Measurements from ENCODE around the gene TBCK.

DNA sequence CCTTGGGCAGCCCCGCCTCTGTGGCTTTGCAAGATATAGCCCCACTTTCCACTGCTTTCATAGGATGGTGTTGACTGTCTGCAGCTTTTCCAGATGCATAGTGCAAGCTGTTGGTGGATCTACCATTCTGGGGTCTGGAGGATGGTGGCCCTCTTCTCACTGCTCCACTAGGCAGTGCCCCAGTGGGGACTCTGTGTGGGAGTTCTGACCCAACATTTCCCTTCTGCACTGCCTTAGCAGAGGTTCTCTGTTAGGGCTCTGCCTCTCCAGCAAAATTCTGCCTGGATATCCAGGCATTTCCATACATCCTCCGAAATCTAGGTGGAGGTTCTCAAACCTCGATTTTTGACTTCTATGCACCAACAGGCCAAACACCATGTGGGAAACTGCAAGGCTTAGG is 153.7 kb downstream of the TBCK start:
- TF ChIP-seq, protein P1, sequence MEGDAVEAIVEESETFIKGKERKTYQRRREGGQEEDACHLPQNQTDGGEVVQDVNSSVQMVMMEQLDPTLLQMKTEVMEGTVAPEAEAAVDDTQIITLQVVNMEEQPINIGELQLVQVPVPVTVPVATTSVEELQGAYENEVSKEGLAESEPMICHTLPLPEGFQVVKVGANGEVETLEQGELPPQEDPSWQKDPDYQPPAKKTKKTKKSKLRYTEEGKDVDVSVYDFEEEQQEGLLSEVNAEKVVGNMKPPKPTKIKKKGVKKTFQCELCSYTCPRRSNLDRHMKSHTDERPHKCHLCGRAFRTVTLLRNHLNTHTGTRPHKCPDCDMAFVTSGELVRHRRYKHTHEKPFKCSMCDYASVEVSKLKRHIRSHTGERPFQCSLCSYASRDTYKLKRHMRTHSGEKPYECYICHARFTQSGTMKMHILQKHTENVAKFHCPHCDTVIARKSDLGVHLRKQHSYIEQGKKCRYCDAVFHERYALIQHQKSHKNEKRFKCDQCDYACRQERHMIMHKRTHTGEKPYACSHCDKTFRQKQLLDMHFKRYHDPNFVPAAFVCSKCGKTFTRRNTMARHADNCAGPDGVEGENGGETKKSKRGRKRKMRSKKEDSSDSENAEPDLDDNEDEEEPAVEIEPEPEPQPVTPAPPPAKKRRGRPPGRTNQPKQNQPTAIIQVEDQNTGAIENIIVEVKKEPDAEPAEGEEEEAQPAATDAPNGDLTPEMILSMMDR (IDR thresholded peaks at IDR 0.05; ENCODE audit: low read length): no peak
- no peak for TF ChIP-seq EZH2 (IDR thresholded peaks at IDR 0.05; ENCODE audit: borderline replicate concordance, low read length)
